GM23248 (cell line): Measurements from ENCODE around the gene PSMD3. TPM values are rescaled to one million over a fixed set of nuclear protein-coding genes. Genes with fewer than 3 reads are reported as not detected.

ENCODE experiments used
- DNase-seq: peaks from one replicate; pipeline ENCODE4 v3.0.0-alpha.2; 2015
- H2AFZ ChIP-seq: fragments of 200-600 bp; sonication (generic); 2 replicates; pipeline ENCODE4 v1.6.1; 2016; ENCODE audit warnings: antibody characterized with exemption
- H3F3A ChIP-seq: fragments of 200-600 bp; sonication (generic); 2 replicates; pipeline ENCODE4 v1.6.1; 2016; ENCODE audit warnings: mild to moderate bottlenecking, antibody characterized with exemption, mixed run types; ENCODE audit not compliant: insufficient read depth
- H3K27ac ChIP-seq: fragments of 200-600 bp; sonication (generic); 2 replicates; pipeline ENCODE4 v1.5.1; 2016; ENCODE audit warnings: mild to moderate bottlenecking
- H3K27me3 ChIP-seq: fragments of 200-600 bp; sonication (generic); replicated peaks from 2 replicates; pipeline ENCODE4 v1.6.1; 2016; ENCODE audit warnings: mild to moderate bottlenecking; ENCODE audit not compliant: insufficient read depth
- H3K36me3 ChIP-seq: fragments of 200-600 bp; sonication (generic); 2 replicates; pipeline ENCODE4 v1.6.1; 2016; ENCODE audit warnings: low read depth, mild to moderate bottlenecking
- H3K4me1 ChIP-seq: fragments of 200-600 bp; sonication (generic); 2 replicates; pipeline ENCODE4 v1.6.1; 2016; ENCODE audit warnings: mild to moderate bottlenecking; ENCODE audit not compliant: insufficient read depth
- H3K4me2 ChIP-seq: fragments of 200-600 bp; sonication (generic); one replicate; pipeline ENCODE4 v1.6.1; 2016; ENCODE audit warnings: mild to moderate bottlenecking; ENCODE audit not compliant: unreplicated experiment
- H3K4me3 ChIP-seq: fragments of 200-600 bp; sonication (generic); 2 replicates; pipeline ENCODE4 v1.5.1; 2016; ENCODE audit warnings: mild to moderate bottlenecking
- H3K79me2 ChIP-seq: fragments of 200-600 bp; sonication (generic); 2 replicates; pipeline ENCODE4 v1.6.1; 2016; ENCODE audit warnings: mild to moderate bottlenecking; ENCODE audit not compliant: insufficient read depth
- H3K9ac ChIP-seq: fragments of 200-600 bp; sonication (generic); 2 replicates; pipeline ENCODE4 v1.6.1; 2016; ENCODE audit warnings: mild to moderate bottlenecking
- H3K9me2 ChIP-seq: fragments of 200-600 bp; sonication (generic); 2 replicates; pipeline ENCODE4 v1.6.1; 2016; ENCODE audit warnings: mixed run types, mild to moderate bottlenecking, moderate library complexity; ENCODE audit not compliant: insufficient read depth
- H3K9me3 ChIP-seq: fragments of 200-600 bp; sonication (generic); one replicate; pipeline ENCODE4 v1.6.1; 2017; ENCODE audit warnings: low read depth
- H4K20me1 ChIP-seq: fragments of 200-600 bp; sonication (generic); 2 replicates; pipeline ENCODE4 v1.6.0; 2016; ENCODE audit not compliant: insufficient read depth
- EZH2 ChIP-seq: fragments of 200-600 bp; sonication (generic); IDR thresholded peaks from 2 replicates; pipeline ENCODE4 v1.6.1; 2018; ENCODE audit warnings: antibody characterized with exemption, mild to moderate bottlenecking; ENCODE audit not compliant: insufficient read depth, poor library complexity, severe bottlenecking
- EZH2phosphoT487 ChIP-seq: fragments of 200-600 bp; sonication (generic); IDR thresholded peaks from 2 replicates; pipeline ENCODE4 v1.6.1; 2018; ENCODE audit warnings: antibody characterized with exemption, moderate library complexity, mild to moderate bottlenecking, low read depth; ENCODE audit not compliant: insufficient read depth
- WGBS, 2 experiments: methylation state at CpG; one replicate each; pipeline ENCODE4 v1.1.6; 2015 to 2017; ENCODE audit warnings: low lambda C conversion rate in 2 of 2, low coverage in 1 of 2; ENCODE audit errors: missing lambda C conversion rate in 2 of 2; 5-methylcytosine and 5-hydroxymethylcytosine counted together
- in situ Hi-C: fragments of 300-500 bp; cut with MboI; formaldehyde crosslinking; loops from 2 replicates; pipeline ENCODE4 v1.15.0; 2020
- polyA plus RNA-seq: library from polyadenylated mRNA; unstranded; fragments of >200 nt; fragmentation: Nextera tagmentation; extraction: Ambion mirVana; gene quantifications from 2 replicates; pipeline ENCODE4 v1.2.1, GENCODE V29; 2016
- total RNA-seq: library from RNA; depleted of rRNA; stranded (reverse); fragments of >200 nt; shearing (Covaris generic); gene quantifications from 2 replicates; pipeline ENCODE4 v1.2.3, GENCODE V29; 2014

The PSMD3 gene
- total and polyA plus RNA-seq, 2 experiments from 2014 or later = 102 to 116 TPM

DNA sequence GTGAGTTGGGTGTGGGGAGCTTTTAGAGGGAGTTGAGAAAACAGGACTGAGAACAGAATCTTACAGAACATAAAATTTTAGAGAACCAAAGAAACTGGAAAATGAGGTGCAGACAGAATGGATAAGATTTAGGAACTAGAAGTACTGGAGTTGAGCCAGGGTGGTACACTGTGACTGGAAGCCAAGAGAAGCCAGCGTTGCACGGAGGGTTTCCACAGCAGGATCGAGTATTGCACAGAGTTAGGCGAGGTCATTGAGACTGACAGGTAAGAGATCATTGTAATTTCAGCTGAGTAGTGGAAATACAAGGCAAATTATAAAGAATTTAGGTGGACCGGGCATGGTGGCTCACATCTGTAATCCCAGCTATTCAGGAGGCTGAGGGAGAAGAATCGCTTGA is 11.2 kb upstream of the PSMD3 start:
- in situ Hi-C loops = no loop called here

DNA sequence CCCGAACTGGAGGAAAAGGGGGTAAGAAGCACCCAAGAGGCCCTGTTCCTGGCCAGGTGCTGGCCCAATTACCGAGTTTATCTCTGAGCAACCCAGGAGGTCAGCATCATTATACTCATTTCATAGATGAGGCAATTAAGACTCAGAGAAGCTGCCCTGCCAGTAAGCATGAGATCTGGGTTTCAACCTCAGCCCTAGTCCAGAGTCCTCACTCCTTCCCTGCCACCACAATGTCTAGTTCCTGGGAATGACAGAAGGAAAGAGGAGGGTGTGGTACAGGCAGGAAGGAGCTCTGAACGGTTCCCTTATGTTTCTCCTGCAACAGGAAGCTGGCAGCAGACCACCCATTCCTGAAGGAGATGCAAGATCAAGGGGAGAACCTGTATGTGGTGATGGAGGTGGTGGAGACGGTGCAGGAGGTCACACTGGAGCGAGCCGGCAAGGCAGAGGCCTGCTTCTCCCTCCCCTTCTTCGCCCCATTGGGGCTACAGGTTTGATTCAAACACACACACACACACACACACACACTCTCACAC is 10.4 kb upstream of the PSMD3 start:
- Histone ChIP-seq H3K27me3 (no peaks in the 10 kb centered on the region), H3K4me1 (peaks cover 19% of the 10 kb centered on the region), H3K9me2 (no peaks in the 10 kb centered on the region), H3K36me3 (no peaks in the 10 kb centered on the region), H3K27ac (no peak overlapping the region), H3F3A (peaks cover 12% of the 10 kb centered on the region), H4K20me1 (no peaks in the 10 kb centered on the region), H3K79me2 (no peaks in the 10 kb centered on the region), H3K9me3 (no peaks in the 10 kb centered on the region), H3K9ac (no peak overlapping the region), H3K4me2 (no peak overlapping the region), H2AFZ (no peak overlapping the region), H3K4me3 (no peak overlapping the region)
- no peak for DNase-seq
- no peak for TF ChIP-seq EZH2phosphoT487
- no peak for TF ChIP-seq EZH2
- in situ Hi-C loops = no loop called here
- 54 to 63% methylated on average over 5 to 7 of the region's 7 CpGs for WGBS, 2 experiments

More for the DNA sequence above, 11.2 kb upstream of the PSMD3 start:
- Histone ChIP-seq H3K9ac (no peak overlapping the region), H4K20me1 (no peaks in the 10 kb centered on the region), H3K4me2 (no peak overlapping the region), H3K79me2 (no peaks in the 10 kb centered on the region), H3K4me3 (no peak overlapping the region), H3K9me3 (no peaks in the 10 kb centered on the region), H3F3A (peaks cover 12% of the 10 kb centered on the region), H3K27ac (no peak overlapping the region), H3K36me3 (no peaks in the 10 kb centered on the region), H3K9me2 (no peaks in the 10 kb centered on the region), H3K4me1 (peaks cover 19% of the 10 kb centered on the region), H2AFZ (no peak overlapping the region), H3K27me3 (no peaks in the 10 kb centered on the region)
- DNase-seq = no peak
- 53 to 58% methylated on average over 6 of the region's 6 CpGs for WGBS, 2 experiments
- TF ChIP-seq EZH2 = no peak
- TF ChIP-seq EZH2phosphoT487 = no peak

DNA sequence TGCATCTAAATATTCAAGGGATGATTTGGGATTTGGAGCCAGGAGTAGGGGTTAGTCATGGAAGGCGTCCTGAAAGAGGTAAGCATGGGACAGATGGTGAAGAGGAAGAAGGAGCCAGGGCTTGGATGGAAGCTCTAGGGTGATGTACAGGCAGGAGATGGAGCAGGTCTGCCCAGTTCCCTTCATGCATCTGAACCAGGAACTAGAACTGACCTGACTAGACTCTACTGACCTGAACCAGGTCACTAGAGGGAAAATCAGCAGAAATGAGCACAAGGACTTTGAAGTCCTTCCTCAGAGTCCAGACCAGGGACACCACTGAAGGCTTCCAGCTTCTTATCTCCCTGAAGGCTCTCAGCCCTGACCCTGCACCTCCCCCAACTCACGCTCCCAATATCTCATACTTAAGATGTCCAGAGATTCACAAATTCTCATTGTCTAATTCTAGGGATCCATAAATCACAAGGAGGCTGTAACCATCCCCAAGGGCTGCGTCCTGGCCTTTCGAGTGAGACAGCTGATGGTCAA is 9.5 kb upstream of the PSMD3 start:
- no peak for DNase-seq
- Histone ChIP-seq H3K4me2 (no peak overlapping the region), H2AFZ (no peak overlapping the region), H3K9me3 (no peaks in the 10 kb centered on the region), H3K79me2 (no peaks in the 10 kb centered on the region), H3K9ac (no peak overlapping the region), H3K9me2 (no peaks in the 10 kb centered on the region), H3K4me1 (peaks cover 19% of the 10 kb centered on the region), H3K27me3 (no peaks in the 10 kb centered on the region), H3K36me3 (no peaks in the 10 kb centered on the region), H3F3A (peaks cover 12% of the 10 kb centered on the region), H3K27ac (no peak overlapping the region), H4K20me1 (no peaks in the 10 kb centered on the region), H3K4me3 (no peak overlapping the region)
- 97% methylated on average over 4 of the region's 4 CpGs for WGBS, 2 experiments
- no peak for TF ChIP-seq EZH2
- no peak for TF ChIP-seq EZH2phosphoT487
- in situ Hi-C loops = no loop called here

DNA sequence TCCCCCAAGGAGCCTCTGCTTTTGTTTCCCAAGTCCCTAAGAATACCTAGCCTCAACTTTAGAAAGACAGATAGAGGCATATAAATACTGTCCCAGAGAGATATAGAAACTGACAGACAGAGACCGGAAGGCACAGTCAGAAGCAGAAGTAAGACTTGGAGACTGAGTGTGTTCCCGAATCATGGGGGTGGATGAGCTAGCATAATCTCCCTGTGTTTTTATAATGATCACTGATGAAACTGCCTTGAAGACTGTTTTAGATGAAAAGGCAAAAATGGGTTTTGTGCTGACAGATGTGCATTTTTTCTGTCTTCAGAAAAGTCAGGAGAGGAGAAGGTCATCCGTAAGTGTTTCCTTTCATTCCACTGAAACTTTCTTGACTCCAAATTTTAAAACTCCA is 8.3 kb upstream of the PSMD3 start:
- in situ Hi-C loops = no loop called here

More for the DNA sequence above, 8.3 kb upstream of the PSMD3 start:
- Histone ChIP-seq H3K79me2 (no peaks in the 10 kb centered on the region), H3K9me3 (no peaks in the 10 kb centered on the region), H3K27me3 (no peaks in the 10 kb centered on the region), H3K4me1 (peaks cover 19% of the 10 kb centered on the region), H3K9ac (0 out of 2 replicates have a peak overlapping the region, but pooled peaks have one; percentile 6), H3F3A (peaks cover 12% of the 10 kb centered on the region), H2AFZ (peak overlapping the region; percentile 57; the same call in 1 of the 2 replicates), H3K9me2 (no peaks in the 10 kb centered on the region), H3K4me2 (no peak overlapping the region), H4K20me1 (no peaks in the 10 kb centered on the region), H3K4me3 (no peak overlapping the region; the same call in 1 of the 2 replicates), H3K36me3 (no peaks in the 10 kb centered on the region), H3K27ac (0 out of 2 replicates have a peak overlapping the region, but pooled peaks have one; percentile 17)
- DNase-seq = peak; percentile 50
- TF ChIP-seq EZH2 (no peak), EZH2phosphoT487 (no peak)
- 17 to 19% methylated on average over 3 of the region's 3 CpGs for WGBS, 2 experiments
